H1 (cell line): ENCODE data around the gene CEP95. TPM values are rescaled to one million over a fixed set of nuclear protein-coding genes. Genes with fewer than 3 reads are reported as not detected.
A peak's percentile ranks its signal among the peaks of the same experiment; 100 is the strongest.

Experiments used
- CTCF ChIA-PET: fragments of 300-600 bp; sonication (Branson Sonifier 250); formaldehyde crosslinking; loops from one replicate; lab custom pipeline; 2021; ENCODE audit not compliant: partially characterized antibody; lab: Charles Lee
- POLR2A ChIA-PET: fragments of 300-600 bp; sonication (Branson Sonifier 250); formaldehyde crosslinking; loops from one replicate; lab custom pipeline; 2021; ENCODE audit warnings: inconsistent platforms; ENCODE audit not compliant: partially characterized antibody; lab: Charles Lee
- DNase-seq, 2 experiments: peaks; one replicate each; pipeline versions ENCODE4 v3.0.0 to v3.0.0-alpha.2; 2010 to 2022; ENCODE audit warnings: low spot score in 2 of 2, low read depth in 1 of 2, mixed read lengths in 1 of 2
- FAIRE-seq: peaks from 2 replicates; lab custom pipeline; 2011; peaks lifted over from hg19 to GRCh38; lab: Jason Lieb, UNC
- H2AFZ ChIP-seq: 2 replicates; pipeline ENCODE4 v1.8.1; 2012; ENCODE audit warnings: low read length, inconsistent platforms
- H2AK5ac ChIP-seq: 2 replicates; pipeline ENCODE4 v1.6.1; 2013; ENCODE audit warnings: low read depth, low read length
- H2BK120ac ChIP-seq: replicated peaks from 2 replicates; pipeline ENCODE3; 2013; ENCODE audit warnings: low read depth, low read length, inconsistent platforms
- H2BK12ac ChIP-seq: 2 replicates; pipeline ENCODE4 v1.6.1; 2013; ENCODE audit warnings: low read depth, low read length
- H2BK15ac ChIP-seq: 2 replicates; pipeline ENCODE4 v1.6.1; 2013; ENCODE audit warnings: low read length
- H2BK20ac ChIP-seq: 2 replicates; pipeline ENCODE4 v1.6.1; 2013; ENCODE audit warnings: low read length
- H2BK5ac ChIP-seq: 2 replicates; pipeline ENCODE4 v1.6.1; 2013; ENCODE audit warnings: low read depth, low read length
- H3K14ac ChIP-seq: 2 replicates; pipeline ENCODE4 v1.6.1; 2013; ENCODE audit warnings: inconsistent platforms; ENCODE audit not compliant: insufficient read length
- H3K18ac ChIP-seq: 2 replicates; pipeline ENCODE4 v1.6.1; 2013; ENCODE audit warnings: low read length; ENCODE audit errors: extremely low read depth
- H3K23ac ChIP-seq: 2 replicates; pipeline ENCODE4 v1.6.1; 2013; ENCODE audit warnings: inconsistent platforms; ENCODE audit not compliant: insufficient read length
- H3K23me2 ChIP-seq: 2 replicates; pipeline ENCODE4 v1.6.1; 2013; ENCODE audit warnings: low read depth, low read length
- H3K27ac ChIP-seq: 2 replicates; pipeline ENCODE4 v1.6.1; 2011; ENCODE audit warnings: low read depth, low read length, inconsistent platforms
- H3K27me3 ChIP-seq, 4 experiments: replicated peaks in 1 of 4; 1 replicate in 1 of 4; 2 replicates in 3 of 4; pipeline versions ENCODE4 v1.6.1 to v1.8.1; 2011 to 2013; ENCODE audit warnings: low read length in 3 of 4, mild to moderate bottlenecking in 3 of 4, inconsistent platforms in 2 of 4, mixed read lengths in 2 of 4, moderate library complexity in 1 of 4; ENCODE audit not compliant: control insufficient read depth in 3 of 4, insufficient read depth in 3 of 4; ENCODE audit errors: extremely low read depth in 1 of 4
- H3K36me3 ChIP-seq, 4 experiments: 2 replicates each; pipeline versions ENCODE4 v1.6.1 to v1.8.1; 2011 to 2013; ENCODE audit warnings: mild to moderate bottlenecking in 4 of 4, low read length in 3 of 4, moderate library complexity in 2 of 4, control low read depth in 1 of 4, inconsistent platforms in 1 of 4; ENCODE audit not compliant: insufficient read depth in 4 of 4, control insufficient read depth in 2 of 4
- H3K4ac ChIP-seq: replicated peaks from 2 replicates; pipeline ENCODE3; 2013; ENCODE audit warnings: low read length, low read depth, mixed read lengths, inconsistent platforms; ENCODE audit not compliant: insufficient read length
- H3K4me1 ChIP-seq, 4 experiments: replicated peaks in 1 of 4; 1 replicate in 1 of 4; 2 replicates in 3 of 4; pipeline versions ENCODE4 v1.6.1 to v1.8.1; 2011 to 2013; ENCODE audit warnings: low read length in 3 of 4, inconsistent platforms in 2 of 4, mixed read lengths in 1 of 4; ENCODE audit not compliant: insufficient read depth in 4 of 4, control insufficient read depth in 3 of 4
- H3K4me2 ChIP-seq, 2 experiments: 2 replicates each; pipeline versions ENCODE4 v1.6.1 to v1.8.1; 2011 to 2013; ENCODE audit warnings: low read depth in 2 of 2, low read length in 2 of 2, control low read depth in 1 of 2, inconsistent platforms in 1 of 2, mild to moderate bottlenecking in 1 of 2; ENCODE audit not compliant: insufficient read depth in 1 of 2
- H3K4me3 ChIP-seq, 4 experiments: fragments of 200-600, 300-600 bp in 1 of 4; sonication (generic), shearing (Covaris generic), sonication (Bioruptor Twin) in 1 of 4; 2 replicates each; pipeline versions ENCODE4 v1.5.1 to v1.8.1; 2011 to 2016; ENCODE audit warnings: low read length in 4 of 4, low read depth in 3 of 4, control low read depth in 2 of 4, inconsistent platforms in 2 of 4, mild to moderate bottlenecking in 2 of 4, mixed read lengths in 1 of 4, moderate library complexity in 1 of 4; ENCODE audit not compliant: insufficient read depth in 2 of 4; ENCODE audit errors: extremely low read depth in 1 of 4
- H3K56ac ChIP-seq: replicated peaks from 2 replicates; pipeline ENCODE3; 2013; ENCODE audit warnings: low read depth, mild to moderate bottlenecking, mixed read lengths, low read length, inconsistent platforms; ENCODE audit not compliant: insufficient read length
- H3K79me1 ChIP-seq: 2 replicates; pipeline ENCODE4 v1.6.1; 2013; ENCODE audit warnings: low read depth, low read length, control low read depth
- H3K79me2 ChIP-seq, 2 experiments: 2 replicates each; pipeline versions ENCODE4 v1.6.1 to v1.8.1; 2012 to 2013; ENCODE audit warnings: low read length in 2 of 2, mild to moderate bottlenecking in 2 of 2, inconsistent platforms in 1 of 2; ENCODE audit not compliant: insufficient read depth in 2 of 2, control insufficient read depth in 1 of 2
- H3K9ac ChIP-seq, 4 experiments: replicated peaks in 1 of 4; 1 replicate in 1 of 4; 2 replicates in 3 of 4; pipeline versions ENCODE4 v1.6.1 to v1.8.1; 2011 to 2013; ENCODE audit warnings: low read depth in 3 of 4, low read length in 3 of 4, control low read depth in 2 of 4, mild to moderate bottlenecking in 2 of 4, moderate library complexity in 2 of 4, inconsistent platforms in 1 of 4; ENCODE audit errors: extremely low read depth in 1 of 4
- H3K9me3 ChIP-seq, 2 experiments: 2 replicates each; pipeline versions ENCODE4 v1.6.1 to v1.8.1; 2012 to 2013; ENCODE audit warnings: mild to moderate bottlenecking in 2 of 2, moderate library complexity in 2 of 2, control low read depth in 1 of 2, inconsistent platforms in 1 of 2, low read depth in 1 of 2, low read length in 1 of 2, mixed read lengths in 1 of 2; ENCODE audit not compliant: insufficient read depth in 2 of 2
- H4K20me1 ChIP-seq, 2 experiments: replicated peaks in 1 of 2; 2 replicates each; pipeline versions ENCODE3 to v1.8.1; 2011 to 2013; ENCODE audit warnings: inconsistent platforms in 2 of 2, low read length in 2 of 2, mild to moderate bottlenecking in 1 of 2; ENCODE audit not compliant: insufficient read depth in 2 of 2, control insufficient read depth in 1 of 2
- H4K5ac ChIP-seq: 2 replicates; pipeline ENCODE4 v1.6.1; 2013; ENCODE audit warnings: low read length, low read depth, mixed read lengths, inconsistent platforms; ENCODE audit not compliant: insufficient read length
- H4K8ac ChIP-seq: 2 replicates; pipeline ENCODE4 v1.8.0; 2013; ENCODE audit warnings: mild to moderate bottlenecking, moderate library complexity, low read length, inconsistent platforms; ENCODE audit not compliant: insufficient read depth; ENCODE audit errors: extremely low read depth
- H4K91ac ChIP-seq: replicated peaks from 2 replicates; pipeline ENCODE3; 2013; ENCODE audit warnings: low read length, mixed read lengths, inconsistent platforms; ENCODE audit not compliant: insufficient read length
- GTF2F1 ChIP-seq: IDR thresholded peaks from 2 replicates; pipeline ENCODE4 v1.6.1; 2012; ENCODE audit warnings: low read depth, low read length, improper control_type of control experiment, borderline replicate concordance
- POLR2A ChIP-seq, 2 experiments: IDR thresholded peaks; 1 replicate in 1 of 2; 2 replicates in 1 of 2; pipeline ENCODE4 v1.6.1; 2011; ENCODE audit warnings: low read depth in 2 of 2, low read length in 2 of 2, mild to moderate bottlenecking in 2 of 2; ENCODE audit errors: control extremely low read depth in 1 of 2
- POLR2AphosphoS5 ChIP-seq: IDR thresholded peaks from 2 replicates; pipeline ENCODE4 v1.6.1; 2011; ENCODE audit warnings: low read depth, low read length
- SP2 ChIP-seq: IDR thresholded peaks from 2 replicates; pipeline ENCODE4 v1.6.1; 2012; ENCODE audit warnings: mild to moderate bottlenecking, low read length, inconsistent platforms
- WGBS, 2 experiments: shearing (Covaris generic) in 1 of 2; methylation state at CpG; one replicate each; pipeline versions ENCODE4 v1.1.6 to v1.1.7; 2013 to 2015; ENCODE audit warnings: low lambda C conversion rate in 2 of 2, mixed read lengths in 2 of 2, inconsistent platforms in 1 of 2, low coverage in 1 of 2, missing lambda C conversion rate in 1 of 2; ENCODE audit not compliant: insufficient replicate concordance in 2 of 2, insufficient coverage in 1 of 2, insufficient read length in 1 of 2; ENCODE audit errors: extremely low coverage in 1 of 2, missing lambda C conversion rate in 1 of 2; 5-methylcytosine and 5-hydroxymethylcytosine counted together
- polyA plus RNA-seq, 7 experiments: library from polyadenylated mRNA; depleted of rRNA in 3 of 7; stranded (reverse) in 5 of 7; unstranded in 2 of 7; fragments of >200 nt in 5 of 7; fragments of 200-250 nt in 2 of 7; gene quantifications; 1 replicate in 5 of 7; 2 replicates in 1 of 7; 4 replicates in 1 of 7; pipeline versions ENCODE4 v1.2.1 to v1.2.3, GENCODE V29; 2011 to 2013; ENCODE audit warnings: missing spikeins in 2 of 7, mixed read lengths in 2 of 7
- total RNA-seq: library from RNA; stranded (reverse); fragmentation: NEBNext Ultra II Directional; extraction: Animal tissue kit (Norgen Biotek cat#: 25700); gene quantifications from 2 replicates; pipeline ENCODE4 v1.2.1, GENCODE V29; 2021

Gene CEP95
- total and polyA plus RNA-seq, 2 of the 8 experiments (the other 6 are each of a cell fraction or from before 2014, with no cell fraction given), result 22.3 to 51.5 TPM

GRCh38 chr17:64500862-64501765 lies 5.7 kb upstream of the CEP95 start:
- H2BK15ac ChIP-seq, result no peak overlapping the region
- no peak overlapping the region for H2BK120ac ChIP-seq
- no peaks in the 10 kb centered on the region for H3K27me3 ChIP-seq
- ChIA-PET POLR2A (interaction anchor here (0.7 to 7.2 kb wide), 11 partner anchors 7 to 355 kb away, joined by 3 to 320 read pairs (median 4); partner anchors contain the start of gene POLG2), CTCF (interaction anchor here (1.1 to 2.2 kb wide), 4 partner anchors 8 to 82 kb away, joined by 3 to 8 read pairs (median 5); no protein-coding TSS in a partner anchor)
- H2BK20ac ChIP-seq, result no peak overlapping the region
- no peak overlapping the region for H4K5ac ChIP-seq
- H3K4me2 ChIP-seq, result no peak overlapping the region; a peak in 1 of 4 replicates
- H3K9ac ChIP-seq, result peak overlapping the region in 1 of 4 experiments; percentile 59; a peak in 2 of 7 replicates
- 89% methylated on average over 11 of the region's 11 CpGs; no CpG with 5 or more reads in 1 of the 2 experiments for WGBS, 2 experiments
- no peak overlapping the region for H3K18ac ChIP-seq
- H3K4me3 ChIP-seq, result no peak overlapping the region
- no peaks in the 10 kb centered on the region for H3K9me3 ChIP-seq
- no peak overlapping the region for H3K4ac ChIP-seq
- H4K8ac ChIP-seq, result peak overlapping the region; percentile 93; the same call in 1 of the 2 replicates
- H4K20me1 ChIP-seq, result peaks cover 16 to 23% of the 10 kb centered on the region in 2 experiments
- FAIRE-seq (no peak), DNase-seq (no peak)
- H3K36me3 ChIP-seq, result peaks cover 47 to 75% (median 55%) of the 10 kb centered on the region in 4 experiments
- peak; percentile 51 to 72 for TF ChIP-seq POLR2A (IDR thresholded peaks at IDR 0.05; ENCODE audit: control extremely low read depth in 1 of 2, low read depth in 2 of 2, low read length in 2 of 2)
- TF ChIP-seq POLR2AphosphoS5, result peak; percentile 71
- no peak for TF ChIP-seq SP2
- TF ChIP-seq GTF2F1, result no peak
- H2AK5ac ChIP-seq, result no peak overlapping the region
- no peak overlapping the region for H4K91ac ChIP-seq
- no peak overlapping the region for H3K27ac ChIP-seq
- peaks cover 4% of the 10 kb centered on the region for H3K79me1 ChIP-seq
- H3K23ac ChIP-seq, result no peak overlapping the region
- H2BK12ac ChIP-seq, result no peak overlapping the region
- no peak overlapping the region for H3K56ac ChIP-seq
- H3K14ac ChIP-seq, result no peak overlapping the region
- H3K23me2 ChIP-seq, result peaks cover 3% of the 10 kb centered on the region
- no peak overlapping the region for H2BK5ac ChIP-seq
- peaks cover 22 to 66% of the 10 kb centered on the region in 2 experiments for H3K79me2 ChIP-seq
- peaks cover 0 to 7% (median 3%) of the 10 kb centered on the region in 4 experiments; a peak in 4 of 7 replicates for H3K4me1 ChIP-seq
- H2AFZ ChIP-seq, result no peak overlapping the region
